ENCODE data around the gene TMEM163. TPM values are rescaled to one million over a fixed set of nuclear protein-coding genes. Genes with fewer than 3 reads are reported as not detected.

Gene TMEM163
- total RNA-seq, 2 donors from 2014 or later: 0.93 to 2.6 TPM

GRCh38 chr2:134453476-134453875 is 265.3 kb downstream of the TMEM163 start:
- Mint-ChIP-seq H3K27me3 (no peaks in the 10 kb centered on the region), H3K9me3 (no peaks in the 10 kb centered on the region), H3K4me3 (no peak overlapping the region), H3K4me1 (ENCODE audit: low read depth in 2 of 2) (peaks cover 5 to 6% of the 10 kb centered on the region in 2 donors), H3K27ac (peak overlapping the region in 1 of 2 donors; percentile 21), H3K36me3 (no peaks in the 10 kb centered on the region)
- DNase-seq (ENCODE audit: low spot score) (no peak), ATAC-seq (no peak)

GRCh38 chr2:134452042-134452733 is 266.6 kb downstream of the TMEM163 start:
- Mint-ChIP-seq H3K9me3 (no peaks in the 10 kb centered on the region), H3K27ac (no peak overlapping the region), H3K27me3 (no peaks in the 10 kb centered on the region), H3K4me1 (ENCODE audit: low read depth in 2 of 2) (peaks cover 5 to 6% of the 10 kb centered on the region in 2 donors), H3K4me3 (no peak overlapping the region), H3K36me3 (no peaks in the 10 kb centered on the region)
- no peak for DNase-seq (ENCODE audit: low spot score)
- no peak for ATAC-seq

- Mint-ChIP-seq H3K27ac (no peak overlapping the region), H3K4me3 (no peak overlapping the region), H3K4me1 (ENCODE audit: low read depth in 2 of 2) (peaks cover 5 to 6% of the 10 kb centered on the region in 2 donors), H3K36me3 (no peaks in the 10 kb centered on the region), H3K27me3 (no peaks in the 10 kb centered on the region), H3K9me3 (no peaks in the 10 kb centered on the region)
- DNase-seq (ENCODE audit: low spot score) (no peak), ATAC-seq (no peak)
Measured at GRCh38 chr2:134451347-134451630, 267.5 kb downstream of the TMEM163 start.

GRCh38 chr2:134449751-134450513 is 268.9 kb downstream of the TMEM163 start:
- no peak overlapping the region for H3K27ac Mint-ChIP-seq

GRCh38 chr2:134449157-134449556 is 269.6 kb downstream of the TMEM163 start:
- no peak for ATAC-seq
- Mint-ChIP-seq H3K9me3 (no peaks in the 10 kb centered on the region), H3K4me1 (ENCODE audit: low read depth in 2 of 2) (peaks cover 5 to 6% of the 10 kb centered on the region in 2 donors), H3K27me3 (no peaks in the 10 kb centered on the region), H3K27ac (no peak overlapping the region), H3K36me3 (no peaks in the 10 kb centered on the region), H3K4me3 (no peak overlapping the region)
- DNase-seq (ENCODE audit: low spot score): no peak

More at GRCh38 chr2:134449751-134450513, 268.9 kb downstream of the TMEM163 start:
- no peak for ATAC-seq
- Mint-ChIP-seq H3K27me3 (no peaks in the 10 kb centered on the region), H3K36me3 (no peaks in the 10 kb centered on the region), H3K9me3 (no peaks in the 10 kb centered on the region), H3K4me3 (no peak overlapping the region), H3K4me1 (ENCODE audit: low read depth in 2 of 2) (peaks cover 5 to 6% of the 10 kb centered on the region in 2 donors)
- DNase-seq (ENCODE audit: low spot score): no peak

GRCh38 chr2:134448650-134449049 is 270.1 kb downstream of the TMEM163 start:
- Mint-ChIP-seq H3K4me3 (no peak overlapping the region), H3K27me3 (no peaks in the 10 kb centered on the region), H3K36me3 (no peaks in the 10 kb centered on the region)

GRCh38 chr2:134447669-134448068 is 271.1 kb downstream of the TMEM163 start:
- Mint-ChIP-seq H3K27ac (no peak overlapping the region), H3K27me3 (no peaks in the 10 kb centered on the region), H3K4me3 (no peak overlapping the region), H3K4me1 (ENCODE audit: low read depth in 2 of 2) (peaks cover 5 to 6% of the 10 kb centered on the region in 2 donors), H3K36me3 (no peaks in the 10 kb centered on the region), H3K9me3 (no peaks in the 10 kb centered on the region)
- no peak for ATAC-seq
- DNase-seq (ENCODE audit: low spot score): no peak

More at GRCh38 chr2:134448650-134449049, 270.1 kb downstream of the TMEM163 start:
- DNase-seq (ENCODE audit: low spot score): no peak
- H3K4me1 Mint-ChIP-seq (ENCODE audit: low read depth in 2 of 2): peaks cover 5 to 6% of the 10 kb centered on the region in 2 donors
- no peaks in the 10 kb centered on the region for H3K9me3 Mint-ChIP-seq
- peak overlapping the region in 1 of 2 donors; percentile 5 for H3K27ac Mint-ChIP-seq
- no peak for ATAC-seq

- Mint-ChIP-seq H3K4me1 (ENCODE audit: low read depth in 2 of 2) (peaks cover 2 to 5% of the 10 kb centered on the region in 2 donors), H3K36me3 (no peaks in the 10 kb centered on the region), H3K9me3 (no peaks in the 10 kb centered on the region), H3K4me3 (no peak overlapping the region), H3K27me3 (no peaks in the 10 kb centered on the region), H3K27ac (no peak overlapping the region)
- no peak for DNase-seq (ENCODE audit: low spot score)
- no peak for ATAC-seq
Measured at GRCh38 chr2:134446383-134447017, 272.3 kb downstream of the TMEM163 start.

GRCh38 chr2:134445985-134446382 is 272.8 kb downstream of the TMEM163 start:
- H3K4me1 Mint-ChIP-seq (ENCODE audit: low read depth in 2 of 2): peaks cover 1 to 4% of the 10 kb centered on the region in 2 donors
- no peak overlapping the region for H3K27ac Mint-ChIP-seq
- H3K36me3 Mint-ChIP-seq: no peaks in the 10 kb centered on the region
- H3K27me3 Mint-ChIP-seq: no peaks in the 10 kb centered on the region
- no peak for DNase-seq (ENCODE audit: low spot score)
- no peak overlapping the region for H3K4me3 Mint-ChIP-seq
- ATAC-seq: no peak
- H3K9me3 Mint-ChIP-seq: no peaks in the 10 kb centered on the region

- no peak for DNase-seq (ENCODE audit: low spot score)
- H3K9me3 Mint-ChIP-seq: no peaks in the 10 kb centered on the region
- no peak overlapping the region for H3K4me3 Mint-ChIP-seq
- no peaks in the 10 kb centered on the region for H3K27me3 Mint-ChIP-seq
- H3K36me3 Mint-ChIP-seq: no peaks in the 10 kb centered on the region
- H3K27ac Mint-ChIP-seq: no peak overlapping the region
- ATAC-seq: no peak
- peaks cover 0 to 3% of the 10 kb centered on the region in 2 donors for H3K4me1 Mint-ChIP-seq (ENCODE audit: low read depth in 2 of 2)
Measured at GRCh38 chr2:134445116-134445515, 273.7 kb downstream of the TMEM163 start.

GRCh38 chr2:134443814-134444480 is 274.9 kb downstream of the TMEM163 start:
- H3K9me3 Mint-ChIP-seq: no peaks in the 10 kb centered on the region
- no peak overlapping the region for H3K4me3 Mint-ChIP-seq
- H3K36me3 Mint-ChIP-seq: no peaks in the 10 kb centered on the region
- ATAC-seq: no peak
- H3K4me1 Mint-ChIP-seq (ENCODE audit: low read depth in 2 of 2): peaks cover 0 to 3% of the 10 kb centered on the region in 2 donors
- no peak overlapping the region for H3K27ac Mint-ChIP-seq
- DNase-seq (ENCODE audit: low spot score): no peak
- H3K27me3 Mint-ChIP-seq: no peaks in the 10 kb centered on the region

GRCh38 chr2:134441153-134441863 is 277.5 kb downstream of the TMEM163 start:
- H3K27me3 Mint-ChIP-seq: no peaks in the 10 kb centered on the region
- peaks cover 0 to 3% of the 10 kb centered on the region in 2 donors for H3K4me1 Mint-ChIP-seq (ENCODE audit: low read depth in 2 of 2)
- no peaks in the 10 kb centered on the region for H3K36me3 Mint-ChIP-seq
- no peak overlapping the region for H3K27ac Mint-ChIP-seq
- no peak for ATAC-seq
- DNase-seq (ENCODE audit: low spot score): no peak
- no peaks in the 10 kb centered on the region for H3K9me3 Mint-ChIP-seq
- H3K4me3 Mint-ChIP-seq: no peak overlapping the region

- Mint-ChIP-seq H3K27me3 (no peaks in the 10 kb centered on the region), H3K4me3 (no peak overlapping the region), H3K36me3 (no peaks in the 10 kb centered on the region), H3K9me3 (no peaks in the 10 kb centered on the region), H3K27ac (no peak overlapping the region), H3K4me1 (ENCODE audit: low read depth in 2 of 2) (peaks cover 0 to 3% of the 10 kb centered on the region in 2 donors)
- no peak for DNase-seq (ENCODE audit: low spot score)
- ATAC-seq: no peak
Measured at GRCh38 chr2:134440336-134440909, 278.4 kb downstream of the TMEM163 start.
